GM18520 (cell line): ENCODE results near the gene LCE3B.
"Not testable (repeated sequence)": the region's sequence is repeated elsewhere in the genome, so short reads cannot be mapped to it uniquely, and the experiment has no call there.

Experiments
- ATAC-seq: cut with Tn5 transposase; IDR thresholded peaks from one replicate; pipeline ENCODE4 v1.9.1; 2021; ENCODE audit not compliant: unreplicated experiment

Gene LCE3B, protein sequence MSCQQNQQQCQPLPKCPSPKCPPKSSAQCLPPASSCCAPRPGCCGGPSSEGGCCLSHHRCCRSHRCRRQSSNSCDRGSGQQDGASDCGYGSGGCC

GRCh38 chr1:152613511-152613910 is at the start of gene LCE3B:
LCE3B (plus strand) TSS chr1:152613811; CDS start chr1:152613811, 0 bp downstream.
- no peak for ATAC-seq

- ATAC-seq, result no peak
Observed at GRCh38 chr1:152565115-152565514, 48.5 kb upstream of the LCE3B start.

GRCh38 chr1:152565535-152566215 is 47.9 kb upstream of the LCE3B start:
- no peak for ATAC-seq

DNA sequence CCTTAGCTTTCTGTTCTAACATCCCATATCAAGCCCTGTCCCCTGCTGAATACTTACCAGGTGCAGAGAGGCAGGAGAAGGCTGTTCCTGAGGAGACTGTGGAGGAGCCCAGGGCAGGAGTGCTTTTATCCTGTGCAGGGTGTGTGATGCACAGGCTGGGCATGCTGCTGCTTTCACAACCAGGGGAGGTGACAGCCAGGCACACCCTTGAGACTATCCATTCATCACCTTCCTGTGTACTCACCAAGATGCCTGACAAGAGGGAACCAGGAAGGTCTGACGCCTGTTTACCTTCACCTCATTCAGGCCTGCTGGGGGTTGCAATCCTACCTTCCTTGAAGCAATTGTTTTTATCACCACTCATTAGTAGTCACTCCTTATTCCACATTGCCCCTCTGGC is 46.9 kb upstream of the LCE3B start, which contains the start of gene LCE3E:
Gene LCE3E, minus strand, starts transcription at position 100 of the 400 bp plus-strand sequence. CDS start 572 bp downstream, outside the sequence.
- ATAC-seq, result no peak

GRCh38 chr1:152577168-152577567 is 36.4 kb upstream of the LCE3B start:
- ATAC-seq, result no peak

DNA sequence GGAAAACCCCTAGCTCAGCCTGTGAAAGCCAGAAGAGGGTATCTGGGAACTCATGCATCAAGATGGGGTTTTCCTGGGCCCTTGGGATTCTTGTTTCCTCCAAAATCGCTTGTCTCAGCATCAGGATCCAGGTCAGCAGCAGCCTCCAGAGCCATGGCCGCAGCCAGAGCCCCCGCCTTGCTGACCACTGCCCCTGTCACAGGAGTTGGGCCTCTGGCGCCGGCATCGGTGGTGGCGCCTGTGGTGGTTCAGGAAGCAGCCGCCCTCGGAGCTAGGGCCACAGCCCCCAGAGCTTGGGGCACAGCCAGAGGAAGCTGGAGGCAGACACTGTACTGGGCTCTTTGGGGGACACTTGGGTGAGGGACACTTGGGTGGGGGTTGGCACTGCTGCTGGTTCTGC is 34.1 kb upstream of the LCE3B start:
- not testable (repeated sequence) for ATAC-seq

DNA sequence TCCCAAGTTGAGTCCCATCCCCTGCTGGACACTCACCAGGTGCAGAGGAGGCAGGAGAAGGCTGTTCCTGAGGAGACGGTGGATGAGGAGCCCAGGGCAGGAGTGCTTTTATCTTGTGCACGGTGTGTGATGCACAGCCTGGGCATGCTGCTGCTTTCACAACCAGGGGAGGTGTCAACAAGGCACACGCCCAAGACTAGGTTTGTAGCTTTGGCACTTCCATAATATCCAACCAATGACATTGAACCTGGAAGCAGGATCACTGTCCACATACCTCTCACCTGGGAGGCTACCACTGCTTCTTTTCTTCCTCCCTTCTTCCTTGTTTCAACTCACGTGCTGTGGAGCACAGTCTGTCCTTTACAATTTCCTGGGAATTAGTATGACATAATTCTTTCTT is 33.2 kb upstream of the LCE3B start, which contains the start of gene LCE3D:
Gene LCE3D, minus strand, starts transcription at position 84 of the 400 bp plus-strand sequence. CDS start 580 bp downstream, outside the sequence.
- ATAC-seq, result no peak

DNA sequence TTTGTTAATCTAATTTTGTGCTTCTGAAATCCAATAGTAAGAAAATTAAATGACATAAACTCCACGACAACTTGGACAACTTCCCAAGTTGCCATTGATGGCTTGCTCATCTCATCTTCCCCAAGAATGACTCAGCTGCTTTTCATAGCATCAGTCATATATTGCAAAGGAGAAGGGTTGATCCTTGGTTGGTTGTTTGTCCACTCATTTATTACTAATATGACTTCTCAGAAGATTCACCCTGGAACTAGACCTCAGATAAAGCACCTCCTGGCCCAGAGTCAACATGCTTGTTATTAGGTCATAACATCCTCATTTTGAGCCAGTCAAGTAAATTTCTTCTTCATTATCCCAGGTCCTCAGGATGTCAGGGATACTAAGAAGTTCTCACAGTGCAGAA is 31.0 kb upstream of the LCE3B start:
- no peak for ATAC-seq

GRCh38 chr1:152585586-152585985 is 28.0 kb upstream of the LCE3B start:
- ATAC-seq, result no peak

GRCh38 chr1:152596986-152597385 is 16.6 kb upstream of the LCE3B start:
- ATAC-seq, result no peak

DNA sequence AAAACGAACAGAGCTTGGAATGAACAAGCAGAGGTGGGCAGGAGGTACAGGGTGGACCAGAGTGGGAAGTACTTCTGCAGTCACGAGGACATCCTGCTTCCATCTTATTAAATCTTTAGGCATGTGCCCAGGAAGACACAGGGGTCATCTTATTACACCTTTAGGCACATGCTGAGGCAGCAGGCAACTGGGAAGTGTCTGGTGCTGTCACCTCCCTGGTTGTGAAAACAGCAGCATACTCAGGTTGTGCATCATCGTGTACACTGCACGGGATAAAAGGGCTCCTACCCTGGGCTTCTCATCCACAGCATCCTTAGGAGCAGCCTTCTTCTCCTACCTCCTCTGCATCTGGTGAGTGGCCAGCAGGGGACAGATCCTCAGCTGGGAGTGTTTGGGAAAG is 13.7 kb upstream of the LCE3B start, which contains the start of gene LCE3C:
Gene LCE3C, plus strand, starts transcription at position 301 of the 400 bp plus-strand sequence. CDS start 498 bp downstream, outside the sequence.
- ATAC-seq, result no peak

DNA sequence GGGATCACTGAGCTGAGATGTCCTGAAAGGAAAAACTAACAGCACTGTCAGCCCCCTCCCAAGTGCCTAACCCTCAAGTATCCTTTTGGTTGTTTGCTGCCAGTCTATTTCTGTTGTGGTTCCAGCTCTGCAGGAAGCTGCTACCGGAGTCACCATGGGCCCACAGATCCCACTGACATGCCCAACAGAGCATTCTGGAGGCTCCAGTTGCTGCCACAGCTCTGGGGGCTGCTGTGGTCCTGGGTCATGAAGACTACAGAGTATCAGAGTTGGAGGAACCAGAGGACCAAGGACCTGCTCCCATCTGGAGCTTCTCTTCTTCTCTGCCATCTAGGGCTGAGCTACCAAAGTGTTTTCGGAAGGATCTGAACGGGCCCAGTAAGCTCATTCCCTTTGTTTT is 8.4 kb downstream of the LCE3B start:
- ATAC-seq, result no peak

DNA sequence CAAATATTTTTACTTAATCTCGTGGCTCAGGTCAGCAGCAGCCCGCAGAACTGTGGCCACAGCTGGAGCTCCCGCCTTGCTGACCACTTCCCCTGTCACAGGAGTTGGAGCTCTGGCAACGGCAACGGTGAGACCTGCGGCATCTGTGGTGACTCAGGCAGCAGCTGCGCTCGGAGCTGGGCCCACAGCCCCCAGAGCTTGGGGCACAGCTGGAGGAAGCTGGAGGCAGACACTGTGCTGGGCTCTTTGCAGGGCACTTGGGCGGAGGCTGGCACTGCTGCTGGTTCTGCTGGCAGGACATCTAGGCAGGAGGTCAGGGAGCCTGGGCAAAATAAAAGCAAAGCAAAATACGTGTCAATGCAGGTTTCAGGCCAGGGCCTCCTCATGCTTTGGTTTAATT is 9.2 kb downstream of the LCE3B start, which contains the start of gene LCE3A:
Gene LCE3A, minus strand, starts transcription at position 301 of the 400 bp plus-strand sequence. Its CDS starts 0 bp downstream, at position 301.
- ATAC-seq, result no peak

GRCh38 chr1:152623203-152623844 is 9.7 kb downstream of the LCE3B start:
- no peak for ATAC-seq

DNA sequence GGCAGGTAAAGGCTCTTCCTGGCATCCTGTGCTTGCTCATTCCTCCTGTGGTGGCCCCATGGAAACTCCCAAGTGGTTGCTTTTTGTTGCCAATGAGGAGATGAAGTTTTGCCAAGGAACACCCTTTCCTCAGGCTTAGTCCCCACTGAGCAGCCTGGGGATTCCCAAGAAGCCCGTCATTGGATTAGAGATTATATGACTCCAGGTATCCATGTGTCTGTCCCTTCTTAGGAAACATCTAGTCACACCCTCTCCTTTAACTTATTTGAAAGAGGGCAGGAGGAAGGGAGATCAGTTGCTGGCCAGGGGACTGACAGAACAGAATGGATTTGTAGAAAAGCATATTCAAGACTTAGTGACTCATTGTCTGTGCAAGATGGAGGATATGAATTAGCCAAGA is 13.1 kb downstream of the LCE3B start:
- no peak for ATAC-seq

DNA sequence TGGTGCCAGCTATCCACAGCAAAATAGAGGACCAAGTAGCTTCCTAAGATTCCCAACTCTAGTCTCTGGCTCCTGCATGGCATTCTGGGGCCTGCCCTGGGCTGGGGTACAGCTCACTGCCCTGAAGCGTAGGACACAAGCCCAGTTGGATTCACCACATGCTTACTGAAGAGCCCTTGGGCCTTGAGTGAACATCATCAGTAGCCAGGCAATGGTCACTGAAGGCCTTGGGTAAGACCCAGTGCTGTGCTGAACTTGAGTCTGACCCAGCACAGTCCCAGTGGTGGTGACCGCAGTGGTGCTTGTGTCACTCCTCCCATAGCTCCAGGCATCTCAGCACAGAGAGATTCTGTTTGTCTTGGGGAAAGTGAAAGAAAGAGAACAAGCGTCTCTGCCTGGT is 17.0 kb downstream of the LCE3B start:
- ATAC-seq, result no peak

GRCh38 chr1:152640351-152640750 is 26.7 kb downstream of the LCE3B start:
- ATAC-seq, result no peak

GRCh38 chr1:152643945-152644344 is 30.3 kb downstream of the LCE3B start:
- ATAC-seq, result no peak

DNA sequence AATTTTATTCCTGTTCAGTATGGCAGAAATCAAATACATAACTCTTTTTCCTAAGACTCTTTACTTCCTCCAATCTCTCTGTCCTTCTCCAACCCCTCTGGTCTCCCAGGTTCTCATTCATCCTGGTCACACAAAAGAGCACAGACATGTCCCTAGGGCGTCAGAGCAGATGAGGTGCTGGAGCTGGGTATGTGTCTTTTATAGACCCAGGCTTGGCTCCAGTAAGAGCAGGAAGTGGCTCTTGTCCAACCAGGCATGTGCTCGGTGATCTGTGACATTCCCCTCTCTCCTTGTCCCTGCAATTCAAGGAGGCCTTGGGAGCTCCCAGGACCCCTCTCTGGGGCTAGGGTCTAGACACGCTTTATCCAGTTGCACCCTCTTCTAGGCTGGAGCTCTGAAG is 31.5 kb downstream of the LCE3B start:
- no peak for ATAC-seq

DNA sequence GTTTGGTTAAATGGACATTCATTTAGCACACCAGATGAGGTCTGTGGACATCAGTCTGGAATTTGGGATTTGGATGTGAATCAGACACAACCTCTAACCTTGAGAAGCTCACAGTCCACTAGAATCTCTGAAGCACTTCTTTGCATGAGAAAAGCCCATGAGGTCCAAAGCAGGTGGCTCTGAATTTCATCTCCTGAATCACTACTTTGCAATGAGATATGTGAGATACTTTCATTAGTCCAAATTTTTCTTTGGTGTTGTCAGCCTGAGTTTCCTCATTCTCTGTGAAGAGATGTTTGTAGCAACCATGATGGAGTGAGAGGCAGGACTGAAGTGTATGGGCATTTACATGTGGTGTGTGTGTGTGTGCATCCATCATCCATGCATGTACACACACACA is 33.0 kb downstream of the LCE3B start:
- no peak for ATAC-seq

- ATAC-seq, result no peak
Observed at GRCh38 chr1:152654110-152654509, 40.5 kb downstream of the LCE3B start.

DNA sequence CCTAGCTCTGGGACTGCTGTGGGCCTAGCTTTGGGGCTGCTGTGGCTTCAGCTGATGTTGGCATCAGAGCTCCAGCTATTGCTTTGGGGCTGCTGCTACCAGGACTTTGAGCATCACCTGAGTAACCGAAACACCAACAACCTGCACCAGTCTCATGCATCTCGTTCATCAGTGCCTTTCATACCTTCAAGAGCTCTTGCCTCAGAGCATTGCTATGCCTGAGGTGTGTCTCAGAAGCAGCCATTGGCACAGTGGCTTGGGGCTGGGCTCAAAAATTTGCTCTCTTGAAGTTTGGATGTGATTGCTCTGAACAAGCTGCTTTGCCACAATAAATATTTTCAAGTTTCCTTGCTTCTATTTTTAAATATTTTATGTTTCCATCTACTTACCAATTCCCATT is 42.8 kb downstream of the LCE3B start:
- ATAC-seq, result no peak
